HG02981 (cell line): Measurements from ENCODE around the gene UBE2QL1.

Experiments
- ATAC-seq: cut with Tn5 transposase; IDR thresholded peaks from one replicate; pipeline ENCODE4 v1.9.1; 2021; ENCODE audit warnings: mild to moderate bottlenecking, moderate library complexity; ENCODE audit not compliant: unreplicated experiment

Gene UBE2QL1

GRCh38 chr5:6522331-6522730 lies 73.7 kb downstream of the UBE2QL1 start:
- no peak for ATAC-seq

GRCh38 chr5:6522923-6523322 lies 74.3 kb downstream of the UBE2QL1 start:
- no peak for ATAC-seq

GRCh38 chr5:6525422-6525821 lies 76.8 kb downstream of the UBE2QL1 start:
- ATAC-seq, result no peak

- no peak for ATAC-seq
These were observed 77.3 kb downstream of the UBE2QL1 start for GRCh38 chr5:6525910-6526309.

- ATAC-seq, result no peak
These were observed 79.2 kb downstream of the UBE2QL1 start for GRCh38 chr5:6527749-6528455.

GRCh38 chr5:6535594-6535993 lies 86.9 kb downstream of the UBE2QL1 start:
- ATAC-seq, result no peak

- ATAC-seq, result no peak
These were observed 90.4 kb downstream of the UBE2QL1 start for GRCh38 chr5:6539060-6539459.

- ATAC-seq, result no peak
These were observed 91.6 kb downstream of the UBE2QL1 start for GRCh38 chr5:6540111-6540827.

GRCh38 chr5:6541256-6542013 lies 92.8 kb downstream of the UBE2QL1 start:
- ATAC-seq, result no peak

- ATAC-seq, result no peak
These were observed 94.0 kb downstream of the UBE2QL1 start for GRCh38 chr5:6542421-6543345.

GRCh38 chr5:6543346-6543730 lies 94.7 kb downstream of the UBE2QL1 start:
- no peak for ATAC-seq

GRCh38 chr5:6543830-6544560 lies 95.3 kb downstream of the UBE2QL1 start:
- no peak for ATAC-seq
